NOMO-1 (cell line): Measurements from ENCODE around the gene HS3ST5.
"Not testable (repeated sequence)": the region's sequence is repeated elsewhere in the genome, so short reads cannot be mapped to it uniquely, and the experiment has no call there.

ENCODE experiments used
- DNase-seq, 2 experiments: peaks; one replicate each; lab custom pipeline; 2025; ENCODE audit not compliant: unreplicated experiment in 2 of 2; lab: John Stamatoyannopoulos, UW

HS3ST5 gene

GRCh38 chr6:114280239-114280982, 62.4 kb downstream of the HS3ST5 start:
- no peak for DNase-seq

GRCh38 chr6:114277220-114277619, 65.6 kb downstream of the HS3ST5 start:
- no peak for DNase-seq

DNA sequence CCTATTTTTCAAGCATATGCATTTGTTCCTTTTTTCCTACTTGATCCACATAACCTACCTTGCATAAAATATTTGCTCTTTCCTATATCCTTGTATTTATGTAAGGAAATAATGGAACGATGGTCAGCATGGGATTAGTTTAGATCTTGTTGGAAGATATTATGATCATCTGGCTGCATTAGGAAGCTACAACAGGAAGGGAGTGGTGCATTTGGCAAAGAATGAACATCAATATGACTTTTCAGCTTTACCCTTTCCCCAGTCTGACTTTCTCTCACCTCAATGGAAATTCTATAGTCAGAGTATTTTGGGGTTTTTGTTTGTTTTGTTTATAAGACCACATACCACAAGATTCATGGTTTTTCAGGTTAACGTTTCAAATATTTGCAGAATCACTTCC, 66.0 kb downstream of the HS3ST5 start:
- no peak for DNase-seq

- DNase-seq = no peak
Observed at GRCh38 chr6:114274836-114275235, 68.0 kb downstream of the HS3ST5 start.

DNA sequence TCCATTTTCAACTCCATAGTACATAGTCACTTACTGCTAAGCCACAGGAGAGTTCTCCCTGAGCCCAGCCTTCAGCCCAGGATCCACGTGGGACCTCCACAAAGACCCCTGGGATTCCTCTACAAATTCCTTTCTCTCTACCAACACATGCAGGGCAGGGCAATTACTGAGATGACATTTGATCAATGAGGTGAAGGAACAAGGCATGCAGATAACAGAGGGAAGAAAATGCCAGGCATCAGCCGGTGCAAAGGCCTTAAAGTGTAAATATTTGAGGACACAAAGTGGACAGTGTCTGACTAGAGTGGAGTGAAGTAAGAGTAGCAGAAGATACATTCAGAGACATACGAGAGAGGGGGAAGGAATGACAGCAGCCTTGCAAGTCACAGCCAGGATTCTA, 70.2 kb downstream of the HS3ST5 start:
- no peak for DNase-seq

DNA sequence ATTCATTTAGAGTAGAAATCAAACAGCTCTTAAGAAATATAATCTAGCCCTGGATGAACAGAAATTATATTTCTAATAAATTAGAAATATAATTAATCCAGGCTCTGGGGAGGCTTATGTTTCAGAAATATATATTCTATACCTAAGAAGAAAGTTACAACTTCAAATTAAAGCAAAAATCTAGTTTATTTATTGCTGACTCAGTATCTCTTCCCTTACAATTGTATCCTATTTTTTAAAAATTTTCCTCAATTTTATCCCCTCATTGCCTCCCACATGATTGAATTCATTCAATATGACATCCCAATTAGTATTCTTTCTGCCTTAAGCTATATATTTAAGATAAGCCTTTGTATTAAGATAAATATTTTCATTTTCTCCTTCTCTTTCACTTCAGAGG, 71.4 kb downstream of the HS3ST5 start:
- no peak for DNase-seq

- no peak for DNase-seq
Observed at GRCh38 chr6:114267897-114268296, 74.9 kb downstream of the HS3ST5 start.

- DNase-seq = no peak
Observed at GRCh38 chr6:114260810-114261209, 82.0 kb downstream of the HS3ST5 start.

DNA sequence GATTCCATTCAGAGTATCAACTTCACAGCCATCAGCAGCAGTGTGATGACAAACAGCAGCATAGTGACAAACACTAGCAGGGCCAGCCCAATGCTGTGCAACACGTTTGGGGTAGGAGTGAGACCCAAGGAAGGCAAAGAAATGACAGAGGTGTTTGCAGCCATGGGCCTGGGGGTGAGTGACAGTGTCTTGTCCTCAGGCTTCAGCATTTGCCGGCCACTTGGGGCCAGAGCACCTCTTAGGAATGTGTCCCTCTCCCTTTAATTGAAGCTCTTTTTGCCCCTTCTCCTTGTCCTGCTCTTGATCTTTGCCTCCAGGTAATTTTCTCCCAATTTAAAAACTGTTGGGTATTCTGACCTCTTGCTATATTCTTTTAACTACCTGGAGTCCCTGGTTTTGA, 84.4 kb downstream of the HS3ST5 start:
- DNase-seq = no peak

DNA sequence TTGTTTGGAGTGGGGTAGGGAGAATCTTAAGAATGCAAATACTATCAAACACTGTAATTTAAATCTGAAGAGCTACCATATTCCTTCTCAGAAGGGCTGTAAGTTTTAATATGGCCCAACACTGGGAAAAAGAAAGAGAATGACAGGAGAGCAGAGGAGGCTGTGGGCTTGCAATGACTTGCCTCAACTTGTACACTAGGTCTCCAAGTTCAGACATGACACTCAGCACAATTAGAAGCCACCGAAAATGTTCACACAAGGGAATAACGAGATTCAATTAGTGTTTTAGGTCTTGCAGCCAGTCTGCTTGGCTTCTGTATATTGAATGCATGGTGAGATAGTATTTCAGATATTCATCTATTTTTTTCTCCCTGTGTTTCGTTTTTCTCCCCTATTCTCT, 89.4 kb downstream of the HS3ST5 start:
- DNase-seq = no peak

DNA sequence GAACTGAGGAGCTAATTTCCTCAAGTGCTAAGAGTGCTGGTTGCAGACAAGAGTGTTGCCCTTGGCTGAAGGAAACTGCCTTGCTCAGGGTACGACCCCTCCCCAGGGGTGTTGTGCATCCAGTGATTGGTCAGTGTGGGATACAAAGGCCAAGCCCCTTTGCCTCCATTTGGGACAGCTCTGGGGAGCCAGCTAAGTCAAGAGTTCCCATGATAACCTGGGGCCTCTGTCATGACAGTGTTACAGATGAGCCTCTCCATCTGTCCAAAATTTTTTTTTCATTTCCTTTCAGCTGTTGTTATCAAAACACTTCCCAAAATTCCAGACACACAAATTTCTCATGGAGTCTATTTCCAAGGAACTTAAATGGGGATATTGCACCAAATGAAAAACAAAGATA, 93.3 kb downstream of the HS3ST5 start:
- no peak for DNase-seq

DNA sequence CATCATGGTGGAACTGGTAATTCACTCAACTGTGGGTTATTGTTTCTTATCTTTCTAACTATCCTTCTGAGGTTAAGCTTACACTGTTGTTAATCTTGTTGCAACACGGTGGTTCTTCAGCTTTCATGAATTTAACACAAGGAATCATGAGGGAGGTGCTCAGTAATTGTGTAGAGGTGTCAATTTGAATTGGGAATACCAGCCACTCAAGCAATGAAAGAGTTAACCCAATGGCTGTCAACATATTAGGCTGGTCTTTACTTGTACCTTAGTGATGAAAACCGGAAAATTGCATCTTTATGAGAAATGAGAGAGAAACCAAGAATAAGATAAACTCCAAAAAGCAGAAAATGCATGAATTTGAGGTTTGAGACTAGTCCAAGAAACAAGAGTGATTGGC, 95.7 kb downstream of the HS3ST5 start:
- DNase-seq = no peak

GRCh38 chr6:114240796-114241195, 102.0 kb downstream of the HS3ST5 start:
- DNase-seq = no peak

- DNase-seq = no peak
Observed at GRCh38 chr6:114228675-114229074, 114.1 kb downstream of the HS3ST5 start.

DNA sequence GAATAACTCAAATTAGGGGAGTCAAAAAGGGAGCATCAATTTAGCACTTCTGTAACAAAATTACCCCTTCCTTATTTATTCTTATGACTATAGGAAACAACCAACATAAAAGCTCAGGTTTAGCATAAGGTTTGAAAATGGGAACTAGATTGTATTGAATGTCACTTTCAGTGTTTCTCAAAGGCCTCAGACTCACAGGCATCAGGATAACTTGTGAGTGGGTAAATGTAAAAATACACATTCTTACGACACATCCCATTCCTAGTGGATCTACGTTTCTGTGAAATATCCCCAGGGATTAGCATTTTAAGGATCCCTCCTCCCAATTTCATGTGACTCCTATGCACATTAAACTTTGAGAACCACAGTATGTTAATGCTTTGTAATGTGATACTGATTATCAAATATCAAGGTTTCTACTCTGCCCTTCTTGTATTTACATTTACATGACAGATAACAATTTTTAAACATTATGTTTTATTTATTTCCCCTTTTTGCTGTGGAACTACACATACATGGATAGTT, 114.8 kb downstream of the HS3ST5 start:
- no peak for DNase-seq

DNA sequence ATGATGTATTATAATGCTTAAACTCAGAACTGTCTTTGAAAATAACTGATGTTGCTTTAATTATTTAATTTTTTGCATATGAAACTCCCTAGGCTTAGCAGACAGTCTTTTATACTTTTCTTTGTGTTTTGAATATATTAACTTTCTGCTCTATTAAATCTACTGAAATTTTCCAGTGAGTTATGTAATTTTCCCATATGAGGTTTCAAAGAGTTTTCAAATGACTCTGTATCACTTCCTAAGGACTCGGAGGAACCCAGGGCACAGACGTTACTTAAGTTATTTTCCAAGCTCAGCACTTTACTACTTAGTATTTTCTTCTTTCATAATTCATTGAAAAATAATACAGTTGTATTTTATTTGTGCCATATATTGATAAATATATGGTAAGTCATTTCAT, 122.6 kb downstream of the HS3ST5 start:
- no peak for DNase-seq

DNA sequence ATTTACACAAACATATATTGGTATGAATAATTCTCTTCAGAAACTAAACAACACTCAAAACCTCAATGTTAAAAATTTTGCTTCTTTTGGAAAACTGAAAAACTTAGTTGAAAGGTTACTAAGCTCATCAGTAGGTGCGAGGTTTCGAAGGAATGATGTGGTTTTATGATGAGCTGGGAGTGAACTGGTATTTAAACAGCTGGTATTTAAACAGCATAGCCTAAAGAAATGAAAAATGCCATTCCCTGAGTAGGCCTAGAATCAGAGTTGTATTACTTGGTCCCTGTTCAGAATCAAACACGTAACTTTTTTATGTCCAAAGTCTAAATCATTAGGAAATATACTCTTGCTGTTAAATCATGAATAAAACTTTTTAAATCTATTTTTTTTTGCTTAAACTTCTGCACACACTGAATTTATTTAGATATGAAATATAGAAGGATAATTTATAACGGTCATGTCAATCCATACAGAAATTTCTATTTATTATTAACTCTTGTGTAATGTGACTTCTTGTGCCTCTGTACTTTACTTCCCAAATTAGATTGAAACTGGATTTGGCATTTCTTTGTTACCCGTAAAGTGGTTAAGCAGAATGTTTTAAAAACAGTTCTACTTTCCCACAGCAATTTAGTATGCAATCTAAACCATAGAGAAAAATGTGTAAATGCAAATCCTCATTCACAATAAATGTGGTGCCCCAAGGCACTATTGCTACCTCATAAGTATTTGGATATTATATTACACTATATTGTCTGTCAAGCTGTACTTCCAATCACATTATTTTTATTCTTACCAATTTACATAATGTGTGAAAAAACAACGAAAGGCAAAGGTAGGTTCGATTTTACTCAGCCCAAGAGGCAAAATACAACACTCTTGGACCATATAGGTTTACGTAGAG, 124.1 kb downstream of the HS3ST5 start:
- no peak for DNase-seq

DNA sequence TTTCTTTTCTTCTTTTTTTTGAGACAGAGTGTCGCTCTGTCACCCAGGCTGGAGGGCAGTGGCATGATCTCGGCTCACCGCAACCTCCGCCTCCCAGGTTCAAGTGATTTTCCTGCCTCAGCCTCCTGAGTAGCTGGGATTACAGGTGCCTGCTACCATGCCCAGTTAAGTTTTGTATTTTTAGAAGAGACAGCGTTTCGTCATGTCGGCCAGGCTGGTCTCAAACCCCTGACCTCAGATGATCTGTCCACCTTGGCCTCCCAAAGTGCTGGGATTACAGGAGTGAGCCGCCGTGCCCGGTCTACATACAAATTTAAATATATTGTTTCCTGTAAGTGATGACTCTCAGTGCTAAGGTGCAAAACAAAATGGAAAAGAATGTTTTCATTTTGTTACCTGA, 124.8 kb downstream of the HS3ST5 start:
- not testable (repeated sequence) for DNase-seq

DNA sequence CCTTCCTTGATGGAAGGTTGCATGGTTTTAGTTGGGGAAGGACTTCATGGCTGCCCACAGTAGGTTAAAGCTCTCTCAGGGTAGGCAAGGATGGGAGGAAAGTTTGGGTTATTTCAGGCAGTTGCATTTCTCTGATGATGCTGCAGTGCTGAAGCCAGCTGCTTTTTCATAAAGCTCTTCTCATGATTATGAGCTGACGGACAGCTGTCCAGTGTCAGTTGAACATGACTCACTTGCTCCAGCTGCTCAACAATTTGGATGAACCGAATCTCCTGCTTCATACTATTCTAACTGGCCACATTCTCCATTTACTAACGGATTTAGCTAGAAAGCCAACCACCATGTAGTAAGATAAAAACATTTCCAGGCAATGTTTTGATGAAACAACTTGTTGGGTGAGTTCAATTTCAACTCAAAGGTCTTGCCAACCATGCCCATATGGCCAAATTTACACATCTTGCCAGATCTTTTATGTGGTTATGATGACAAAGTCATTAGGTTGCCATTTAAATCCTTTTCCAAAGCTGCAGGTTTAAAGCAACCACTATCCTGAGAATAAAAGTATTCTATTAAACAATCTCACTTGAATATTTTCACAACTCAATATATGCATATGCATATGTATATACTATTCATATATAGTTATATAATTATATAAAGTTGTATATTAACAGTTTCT, 125.9 kb downstream of the HS3ST5 start:
- DNase-seq = no peak

- DNase-seq = no peak
Observed at GRCh38 chr6:114210467-114210866, 132.4 kb downstream of the HS3ST5 start.

DNA sequence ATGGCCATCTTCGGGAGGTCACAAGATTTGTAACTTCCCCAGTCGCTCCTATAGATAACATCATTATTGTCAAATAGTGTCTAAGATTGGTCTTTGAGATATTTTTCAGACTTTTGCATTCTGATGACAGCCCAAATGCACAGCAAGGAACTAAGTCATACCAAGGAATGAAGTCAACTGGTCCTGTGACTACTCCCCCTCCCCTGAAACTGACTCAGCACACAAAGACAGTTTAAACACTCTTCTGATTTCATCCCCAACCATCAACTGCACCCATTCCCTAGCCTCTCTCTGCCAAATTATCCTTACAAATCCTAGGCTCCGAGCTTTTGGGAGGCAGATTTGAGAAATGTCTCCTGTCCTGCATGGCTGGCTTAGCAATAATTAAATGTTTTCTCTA, 139.4 kb downstream of the HS3ST5 start:
- DNase-seq = no peak
